Type B pancreatic cell (in vitro differentiated cells): ENCODE results near the gene RPS3. TPM values are rescaled to one million over a fixed set of nuclear protein-coding genes. Genes with fewer than 3 reads are reported as not detected.

Experiments
- DNase-seq: peaks from one replicate; pipeline ENCODE4 v3.0.0; 2021; ENCODE audit warnings: mixed read lengths; ENCODE audit not compliant: unreplicated experiment; ENCODE audit errors: extremely low spot score
- H3K27ac Mint-ChIP-seq: 2 replicates; pipeline ENCODE4 v1.8.0; 2021; ENCODE audit warnings: mild to moderate bottlenecking, mixed read lengths
- H3K27me3 Mint-ChIP-seq: 2 replicates; pipeline ENCODE4 v1.8.0; 2021; ENCODE audit warnings: mixed read lengths
- H3K36me3 Mint-ChIP-seq: 2 replicates; pipeline ENCODE4 v1.8.0; 2021; ENCODE audit warnings: mixed read lengths
- H3K4me1 Mint-ChIP-seq: one replicate; pipeline ENCODE4 v1.8.0; 2021; ENCODE audit warnings: mixed read lengths; ENCODE audit not compliant: unreplicated experiment
- H3K4me3 Mint-ChIP-seq: 2 replicates; pipeline ENCODE4 v1.8.0; 2021; ENCODE audit warnings: mild to moderate bottlenecking, mixed read lengths
- H3K9me3 Mint-ChIP-seq: 2 replicates; pipeline ENCODE4 v1.8.0; 2021; ENCODE audit warnings: mixed read lengths
- CTCF ChIP-seq: fragments of 200-600 bp; sonication (generic); conservative IDR thresholded peaks from 2 replicates; pipeline ENCODE4 v1.5.0; 2021; ENCODE audit warnings: antibody characterized with exemption, mild to moderate bottlenecking
- total RNA-seq: library from RNA; stranded (reverse); gene quantifications from 2 replicates; pipeline ENCODE4 v1.2.1, GENCODE V29; 2021; ENCODE audit warnings: low replicate concordance

Gene RPS3
- total RNA-seq, 1 donor from 2014 or later = 3,442 TPM

GRCh38 chr11:75424396-75424795, 25.1 kb downstream of the RPS3 start:
- peaks cover 20% of the 10 kb centered on the region for H3K4me1 Mint-ChIP-seq
- DNase-seq = no peak
- no peak overlapping the region for H3K4me3 Mint-ChIP-seq
- no peak overlapping the region for H3K27ac Mint-ChIP-seq
- H3K9me3 Mint-ChIP-seq = peaks cover 7% of the 10 kb centered on the region
- TF ChIP-seq CTCF = no peak
- H3K27me3 Mint-ChIP-seq = peaks cover 21% of the 10 kb centered on the region
- H3K36me3 Mint-ChIP-seq = peaks cover 17% of the 10 kb centered on the region

DNA sequence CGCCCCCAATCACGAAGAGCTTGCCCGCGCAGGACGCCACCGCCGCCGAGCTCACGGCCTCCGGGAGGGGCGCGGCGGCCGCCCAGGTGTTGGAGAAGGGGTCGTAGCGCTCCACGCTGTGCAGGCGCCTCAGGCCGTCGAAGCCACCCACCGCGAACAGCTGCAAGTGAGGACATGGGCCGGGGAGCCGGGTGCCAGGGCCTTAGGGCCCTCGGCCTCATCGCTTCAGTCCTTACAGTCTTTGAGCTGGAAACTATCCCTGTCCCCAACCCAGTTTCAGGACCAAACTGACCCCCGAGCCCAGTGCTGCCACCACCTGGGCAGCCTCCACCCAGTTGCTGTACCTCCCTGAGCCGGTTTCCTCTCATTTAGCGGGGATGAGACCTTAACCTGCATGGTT, 26.1 kb downstream of the RPS3 start:
- Mint-ChIP-seq H3K4me3 (no peak overlapping the region), H3K9me3 (peaks cover 7% of the 10 kb centered on the region), H3K4me1 (peaks cover 19% of the 10 kb centered on the region), H3K27ac (no peak overlapping the region), H3K36me3 (peaks cover 17% of the 10 kb centered on the region), H3K27me3 (peaks cover 23% of the 10 kb centered on the region)
- peak; percentile 26 for TF ChIP-seq CTCF
- DNase-seq = no peak

GRCh38 chr11:75426720-75427086, 27.4 kb downstream of the RPS3 start:
- Mint-ChIP-seq H3K36me3 (peaks cover 17% of the 10 kb centered on the region), H3K27me3 (peaks cover 36% of the 10 kb centered on the region), H3K4me3 (no peak overlapping the region), H3K4me1 (peaks cover 14% of the 10 kb centered on the region), H3K9me3 (peaks cover 7% of the 10 kb centered on the region), H3K27ac (no peak overlapping the region)
- DNase-seq = no peak
- TF ChIP-seq CTCF = no peak

DNA sequence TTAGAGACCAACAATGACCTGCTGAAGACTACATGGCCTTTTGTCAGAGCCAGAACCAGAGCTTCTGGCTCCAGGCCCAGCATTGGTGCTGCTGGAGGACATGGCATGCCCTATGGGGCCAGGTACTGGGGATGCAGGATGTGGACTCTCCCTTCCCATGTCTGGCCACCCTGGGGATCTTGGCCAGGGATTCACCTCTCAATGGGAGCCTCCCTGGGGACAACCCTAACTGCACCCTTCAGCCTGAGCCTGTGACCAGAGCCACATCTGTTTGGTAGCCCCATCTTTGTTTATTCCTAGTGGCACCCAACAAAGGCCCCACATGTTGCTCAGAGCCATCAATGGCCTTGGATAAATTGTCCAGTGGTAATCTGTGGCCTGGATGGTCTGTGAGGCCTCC, 27.9 kb downstream of the RPS3 start:
- H3K9me3 Mint-ChIP-seq = peaks cover 7% of the 10 kb centered on the region

GRCh38 chr11:75428281-75428724, 29.0 kb downstream of the RPS3 start:
- no peak overlapping the region for H3K27ac Mint-ChIP-seq
- peaks cover 14% of the 10 kb centered on the region for H3K4me1 Mint-ChIP-seq
- peaks cover 7% of the 10 kb centered on the region for H3K9me3 Mint-ChIP-seq
- H3K27me3 Mint-ChIP-seq = peaks cover 52% of the 10 kb centered on the region
- H3K36me3 Mint-ChIP-seq = peaks cover 14% of the 10 kb centered on the region
- no peak for DNase-seq
- peak overlapping the region; percentile 72 for H3K4me3 Mint-ChIP-seq
- no peak for TF ChIP-seq CTCF

More for the DNA sequence above, 27.9 kb downstream of the RPS3 start:
- no peak overlapping the region for H3K27ac Mint-ChIP-seq
- peaks cover 14% of the 10 kb centered on the region for H3K36me3 Mint-ChIP-seq
- no peak overlapping the region for H3K4me3 Mint-ChIP-seq
- TF ChIP-seq CTCF = no peak
- H3K27me3 Mint-ChIP-seq = peaks cover 41% of the 10 kb centered on the region
- peaks cover 14% of the 10 kb centered on the region for H3K4me1 Mint-ChIP-seq
- no peak for DNase-seq
